HG02759 (cell line): Measurements from ENCODE around the gene ZC3H8.
"Not testable (repeated sequence)": the region's sequence is repeated elsewhere in the genome, so short reads cannot be mapped to it uniquely, and the experiment has no call there.

Experiments
- ATAC-seq: cut with Tn5 transposase; IDR thresholded peaks from one replicate; pipeline ENCODE4 v1.9.1; 2021; ENCODE audit warnings: mild to moderate bottlenecking, moderate library complexity; ENCODE audit not compliant: unreplicated experiment

ZC3H8 gene

DNA sequence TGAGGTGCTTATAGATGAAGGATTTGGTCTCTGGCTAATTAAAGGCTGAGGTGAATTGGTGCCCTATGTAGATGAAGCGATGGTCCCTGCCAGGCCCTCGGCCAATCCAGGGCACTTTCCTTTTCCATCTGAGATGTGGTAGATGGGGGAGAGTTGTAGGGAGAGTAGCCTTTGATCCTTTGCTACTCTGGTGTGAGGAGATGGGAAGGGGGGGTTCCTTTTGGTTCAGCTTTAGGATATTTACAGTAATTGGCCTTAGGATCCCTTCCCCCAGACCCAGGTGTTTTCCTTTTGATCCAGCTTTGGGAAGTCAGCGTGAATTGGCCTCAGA, 5.4 kb upstream of the ZC3H8 start:
- no peak for ATAC-seq

DNA sequence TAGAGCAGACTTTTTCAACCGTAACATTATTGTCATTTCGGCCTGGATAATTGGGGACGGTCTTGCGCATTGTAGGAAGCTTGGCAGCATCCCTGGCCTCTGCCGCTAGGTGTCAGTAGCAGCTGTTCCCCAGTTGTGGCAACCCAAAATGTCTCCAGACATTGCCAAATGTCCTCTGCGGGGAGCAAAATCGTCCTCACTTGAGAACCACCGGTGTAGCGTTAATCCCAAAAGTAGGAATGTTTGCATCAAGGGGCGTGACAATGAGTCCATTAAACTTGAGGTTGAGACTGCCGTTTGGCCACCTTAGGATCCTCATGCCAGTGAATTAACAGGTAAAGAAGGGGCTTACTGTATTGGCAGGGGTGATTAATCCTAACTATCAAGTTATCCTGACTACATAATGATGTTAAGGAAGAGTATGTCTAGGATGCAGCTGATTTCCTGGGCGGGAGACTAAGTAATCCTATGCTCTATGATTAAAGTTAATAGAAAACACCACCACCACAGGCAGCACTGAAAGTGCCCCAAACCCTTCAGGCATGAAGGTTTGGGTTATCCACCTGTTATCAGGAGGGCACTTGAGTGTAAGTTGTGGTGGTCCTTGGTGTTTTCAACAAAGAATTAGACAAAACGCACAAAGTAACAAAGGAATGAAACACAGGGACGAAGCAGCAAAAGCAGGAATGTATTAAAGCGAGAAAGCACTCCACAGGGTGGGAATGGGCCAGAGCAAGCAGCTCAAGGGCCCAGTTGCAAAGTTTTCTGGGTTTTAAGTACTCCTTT, 4.9 kb upstream of the ZC3H8 start:
- ATAC-seq: peak; percentile 53

DNA sequence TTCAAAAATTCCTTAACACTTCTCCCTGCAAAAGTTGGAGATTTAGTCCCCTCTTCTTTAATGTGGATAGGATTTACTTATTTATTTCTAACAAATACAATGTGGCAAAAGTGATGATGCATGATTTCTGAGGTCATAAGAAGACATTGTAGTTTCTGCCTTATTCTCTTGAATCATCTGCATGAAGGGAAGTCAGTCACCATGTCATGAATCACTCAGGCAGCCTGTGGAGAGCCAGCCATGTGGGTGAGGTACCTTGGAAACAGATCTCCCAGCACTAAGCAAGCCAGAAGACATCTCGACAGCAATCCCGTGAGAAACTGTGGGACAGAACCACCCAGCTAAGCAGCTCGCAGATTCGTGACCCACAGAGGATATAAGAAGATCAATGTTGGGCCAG, 2.7 kb upstream of the ZC3H8 start:
- no peak for ATAC-seq

DNA sequence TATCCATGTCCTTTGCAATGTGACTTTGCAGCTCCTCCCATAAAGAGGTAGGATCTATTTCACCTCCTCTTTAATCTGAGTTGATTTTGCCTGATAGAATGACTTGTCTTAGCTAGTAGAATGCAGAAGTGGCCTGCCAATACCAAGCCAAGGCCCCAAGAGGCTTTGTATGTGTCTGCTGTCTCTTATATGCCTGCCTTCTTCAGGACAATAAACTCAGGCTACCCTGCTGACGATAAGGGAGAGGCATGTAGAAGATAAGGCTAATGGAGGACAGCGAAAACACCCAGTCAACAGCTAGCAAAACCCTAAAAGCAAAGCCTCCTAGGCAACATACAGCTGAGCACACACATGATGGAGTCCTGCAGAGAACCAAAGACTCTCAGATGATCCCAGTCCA, 1.8 kb upstream of the ZC3H8 start:
- no peak for ATAC-seq

DNA sequence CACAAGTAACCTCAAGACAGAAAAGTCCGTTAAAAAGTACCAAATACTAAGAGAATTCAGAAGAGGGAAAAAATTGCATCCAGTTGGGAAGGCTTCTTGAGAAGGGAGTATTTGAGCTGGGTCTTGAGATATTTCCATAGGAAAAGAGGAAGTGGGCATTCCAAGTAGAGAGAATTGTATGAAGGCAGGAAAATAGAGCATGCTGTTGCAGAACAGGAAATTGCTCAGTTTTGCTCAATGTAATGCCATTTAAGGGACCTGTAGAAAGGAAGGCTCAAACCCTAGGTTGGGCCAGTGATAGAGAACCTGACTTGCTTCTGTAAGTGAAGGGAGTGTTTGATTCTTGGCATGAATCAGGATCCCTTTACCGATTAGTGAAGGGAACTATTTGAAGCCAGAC, 1.0 kb upstream of the ZC3H8 start:
- no peak for ATAC-seq

DNA sequence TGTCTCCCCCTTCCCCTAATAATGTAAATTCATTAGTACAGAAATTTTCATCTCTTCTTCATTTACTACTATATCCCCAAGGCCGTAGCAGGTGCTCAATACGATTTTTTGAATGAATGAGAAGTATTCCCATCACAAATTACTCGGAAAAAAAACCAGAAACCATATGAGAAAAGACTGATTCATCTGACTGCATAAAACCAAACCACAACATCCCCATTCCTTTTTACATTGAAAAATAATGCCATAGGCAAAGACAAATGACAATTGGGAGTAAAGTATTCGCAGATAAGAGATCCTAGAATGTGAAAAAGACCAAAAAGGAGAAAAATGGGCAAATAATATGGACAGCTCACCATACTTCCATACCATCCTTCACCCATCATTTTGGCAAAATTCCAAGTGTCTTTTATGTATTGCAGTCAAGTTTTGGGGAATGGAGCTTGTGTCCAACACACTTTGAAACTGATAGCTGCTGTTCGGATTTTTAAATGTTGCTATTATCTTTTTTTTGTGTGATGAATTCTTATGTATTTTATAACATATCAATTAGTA, 1.5 kb downstream of the ZC3H8 start:
- ATAC-seq: no peak

DNA sequence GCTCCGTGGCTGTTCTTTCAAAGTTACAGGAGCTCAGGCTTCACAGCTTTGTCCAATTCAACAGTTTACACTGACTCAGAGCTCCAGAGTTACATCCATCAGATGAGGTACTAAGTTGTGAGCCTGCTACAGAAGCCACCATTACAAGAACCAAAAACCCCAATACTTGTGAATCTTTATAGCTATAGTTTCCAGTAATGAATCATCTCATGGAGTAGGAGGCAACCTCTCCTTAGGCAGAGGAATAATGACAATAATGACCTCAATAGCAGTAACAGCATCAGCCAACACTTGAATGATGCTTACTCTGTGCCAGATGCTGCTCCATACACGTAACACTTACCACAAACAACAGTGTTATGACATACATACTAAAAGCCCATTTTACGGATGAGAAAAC, 3.6 kb downstream of the ZC3H8 start:
- ATAC-seq: no peak

DNA sequence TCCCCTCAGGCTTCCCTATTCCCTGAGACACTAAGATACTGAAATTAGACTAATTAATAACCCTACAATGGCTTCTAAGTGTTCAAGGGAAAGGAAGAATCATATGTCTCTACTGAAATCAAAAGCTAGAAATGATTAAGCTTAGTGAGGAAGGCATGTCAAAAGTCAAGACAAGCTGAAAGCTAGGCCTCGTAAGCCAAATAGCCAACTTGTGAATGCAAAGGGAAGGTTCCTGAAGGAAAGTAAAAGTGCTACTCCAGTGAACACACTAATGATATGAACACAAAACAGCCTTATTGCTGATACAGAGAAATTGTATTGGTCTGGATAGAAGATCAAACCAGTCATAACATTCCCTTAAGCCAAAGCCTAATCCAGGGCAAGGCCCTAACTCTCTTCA, 10.0 kb downstream of the ZC3H8 start:
- no peak for ATAC-seq

DNA sequence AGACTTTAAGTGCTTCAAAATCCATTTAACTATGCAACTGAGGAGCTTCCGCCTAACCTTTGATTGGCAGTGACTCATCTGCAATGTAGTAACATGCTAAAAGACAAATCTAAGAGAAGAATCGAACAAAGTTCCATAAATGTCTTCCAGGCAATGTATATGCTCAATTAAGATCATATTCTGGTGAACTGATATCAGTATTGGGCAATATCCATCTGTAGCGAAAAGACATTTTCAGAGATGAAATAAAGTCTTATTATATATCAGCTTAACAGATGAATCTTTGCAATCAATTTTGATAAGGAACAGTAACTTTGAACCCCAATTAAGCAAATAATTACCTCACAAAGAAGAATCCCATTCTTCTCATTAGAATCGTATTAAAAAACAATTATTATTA, 11.6 kb downstream of the ZC3H8 start:
- no peak for ATAC-seq

DNA sequence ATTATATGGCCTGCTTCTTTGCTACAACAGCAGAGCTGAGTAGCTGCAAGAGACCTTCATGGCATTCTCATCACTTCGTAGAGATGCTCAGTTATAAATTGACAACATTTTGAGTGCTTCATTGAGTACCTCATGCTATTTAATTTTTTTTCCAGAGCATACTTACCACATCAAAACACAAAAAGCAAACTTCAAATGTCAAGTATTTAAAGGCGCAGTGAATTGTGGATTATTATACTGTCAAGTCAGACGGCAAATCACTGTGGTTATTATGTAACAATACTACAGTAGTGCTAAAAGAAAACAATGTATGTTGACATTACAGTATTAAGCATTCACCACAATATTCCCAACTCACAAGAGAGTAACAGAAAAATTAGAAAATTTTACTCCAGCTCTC, 12.5 kb downstream of the ZC3H8 start:
- no peak for ATAC-seq

DNA sequence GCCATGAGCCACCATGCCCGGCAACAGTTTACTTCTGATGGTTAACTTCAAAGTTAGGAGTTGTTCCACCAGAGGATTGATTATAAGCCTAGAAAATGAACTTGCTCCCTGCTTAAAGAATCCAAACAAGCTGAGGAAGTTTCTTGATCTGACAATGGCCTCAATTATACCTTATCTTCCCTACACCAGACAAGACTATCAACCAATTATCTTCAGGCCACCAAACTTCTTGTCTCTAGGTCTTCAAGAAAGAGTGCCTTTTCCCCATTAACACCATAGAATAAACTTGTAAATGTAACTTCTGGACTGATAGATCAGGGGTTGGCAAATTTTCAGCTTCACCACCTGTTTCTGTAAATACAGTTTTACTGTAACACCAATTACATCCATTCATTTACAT, 15.0 kb downstream of the ZC3H8 start:
- ATAC-seq: no peak

DNA sequence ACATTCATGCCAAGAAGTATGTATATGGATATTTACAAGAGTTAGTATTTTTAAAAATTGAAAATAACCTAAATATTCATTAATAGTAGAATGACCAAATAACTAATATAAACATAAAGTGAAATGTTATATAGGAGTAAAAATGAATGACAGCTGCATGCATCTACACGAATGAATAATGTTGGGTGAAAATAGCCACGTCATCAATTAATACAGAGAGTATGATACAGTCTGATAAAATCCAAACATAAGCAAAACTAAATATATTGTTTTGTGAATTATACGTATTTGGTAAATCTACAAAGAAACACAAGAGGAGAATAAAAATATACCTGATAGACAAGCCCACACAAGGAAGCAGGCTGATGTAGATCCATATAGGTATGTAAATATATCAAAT, 24.5 kb downstream of the ZC3H8 start:
- ATAC-seq: no peak

DNA sequence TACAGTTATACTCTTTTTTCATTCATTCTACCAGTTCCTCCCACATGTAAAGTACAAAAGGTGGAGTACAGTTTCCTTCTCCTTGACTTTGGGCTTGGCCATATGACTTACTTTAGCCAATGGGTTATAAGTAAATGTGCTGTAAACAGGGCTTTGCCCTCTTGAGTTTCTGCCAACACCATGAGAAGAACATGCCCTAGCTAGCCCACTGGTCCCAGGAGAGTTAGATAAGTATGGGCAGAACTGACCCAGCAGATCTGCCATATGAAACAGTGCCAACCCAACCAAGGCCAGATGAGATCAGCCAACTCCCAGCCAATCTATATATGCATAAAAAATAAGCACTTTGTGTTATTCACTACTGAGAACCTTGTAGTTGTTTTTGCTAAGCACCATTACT, 25.5 kb downstream of the ZC3H8 start:
- ATAC-seq: no peak

DNA sequence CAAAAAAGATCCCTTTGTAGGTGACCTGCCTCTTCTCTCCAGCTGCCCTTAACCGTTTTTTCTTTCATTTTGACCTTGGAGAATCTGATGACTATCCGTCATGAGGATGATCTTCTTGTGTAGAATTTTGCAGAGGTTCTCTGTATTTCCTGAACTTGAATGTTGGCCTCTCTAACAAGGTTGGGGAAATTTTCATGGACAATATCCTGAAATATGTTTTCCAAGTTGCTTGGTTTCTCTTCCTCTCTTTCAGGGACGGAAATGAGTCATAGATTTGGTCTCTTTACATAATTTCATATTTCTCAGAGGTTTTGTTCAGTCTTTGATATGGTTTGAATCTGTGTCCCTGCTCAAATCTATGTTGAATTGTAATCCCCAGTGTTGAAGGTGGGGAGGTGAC, 34.0 kb downstream of the ZC3H8 start:
- no peak for ATAC-seq

DNA sequence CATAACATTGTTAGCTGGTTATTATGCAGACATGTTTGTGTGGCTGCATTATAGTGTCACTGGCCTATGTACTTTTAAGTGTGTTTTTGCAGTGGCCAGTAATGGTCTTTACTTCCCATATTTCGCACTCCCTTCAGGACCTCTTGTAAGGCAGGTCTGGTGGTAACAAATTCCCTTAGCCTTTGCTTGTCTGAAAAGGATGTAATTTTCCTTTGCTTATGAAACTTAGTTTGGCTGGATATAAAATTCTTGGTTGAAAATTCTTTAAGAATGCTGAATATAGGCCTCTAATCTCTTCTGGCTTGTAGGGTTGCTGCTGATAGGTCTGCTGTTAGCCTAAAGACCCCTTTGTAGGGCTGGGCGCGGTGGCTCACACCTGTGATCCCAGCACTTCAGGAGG, 34.7 kb downstream of the ZC3H8 start:
- no peak for ATAC-seq

DNA sequence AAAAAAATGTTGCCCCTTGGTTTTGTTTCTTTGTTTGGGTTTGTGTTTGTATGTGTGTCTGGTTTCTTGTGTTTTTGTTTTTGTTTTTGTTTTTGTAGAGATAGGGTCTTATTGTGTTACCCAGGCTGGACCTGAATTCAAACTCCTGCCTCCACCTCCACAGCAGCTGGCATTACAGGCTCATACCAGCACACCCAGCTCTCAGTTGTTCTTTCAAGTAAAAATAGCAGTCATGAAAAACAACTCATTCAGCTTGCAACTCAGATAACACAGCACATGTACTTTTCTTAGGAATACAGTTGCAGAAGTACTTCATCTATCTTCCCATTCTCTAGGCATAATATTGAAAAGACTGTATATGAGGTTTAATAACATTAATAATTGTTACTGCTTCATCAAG, 37.0 kb downstream of the ZC3H8 start:
- no peak for ATAC-seq

DNA sequence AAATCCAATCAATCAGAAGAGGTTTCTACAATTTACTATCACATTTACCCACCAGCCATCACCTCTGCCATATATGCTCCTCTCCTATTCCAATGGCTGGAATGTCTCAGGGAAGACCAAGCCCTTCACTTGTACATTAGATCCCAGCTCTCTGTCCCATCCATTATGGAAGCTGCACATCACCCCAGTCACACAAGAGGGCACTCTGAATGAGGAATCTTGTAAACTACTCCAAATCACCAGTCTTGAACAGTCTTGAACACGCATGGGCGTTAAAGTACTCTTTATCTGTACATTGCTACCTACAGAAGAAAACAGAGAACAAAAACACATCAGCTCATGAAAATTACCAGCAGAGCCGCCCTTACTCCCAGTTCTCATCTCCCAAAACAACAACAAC, 38.7 kb downstream of the ZC3H8 start:
- ATAC-seq: no peak

DNA sequence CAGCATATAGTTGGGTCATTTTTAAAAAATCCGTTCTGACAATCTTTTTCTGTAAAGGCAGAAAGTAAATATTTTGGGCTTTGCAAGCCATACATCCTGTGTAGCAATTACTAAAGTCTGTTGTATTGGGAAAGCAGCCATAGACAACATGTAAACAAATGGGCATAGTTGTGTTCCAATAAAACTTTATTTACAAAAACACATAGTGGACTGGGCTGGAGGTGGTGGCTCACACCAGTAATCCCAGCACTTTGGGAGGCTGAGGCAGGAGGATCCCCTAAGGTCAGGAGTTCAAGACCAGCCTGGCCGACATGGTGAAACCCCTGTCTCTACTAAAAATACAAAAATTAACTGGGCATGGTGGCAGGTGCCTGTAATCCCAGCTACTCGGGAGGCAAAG, 46.9 kb downstream of the ZC3H8 start:
- ATAC-seq: not testable (repeated sequence)

DNA sequence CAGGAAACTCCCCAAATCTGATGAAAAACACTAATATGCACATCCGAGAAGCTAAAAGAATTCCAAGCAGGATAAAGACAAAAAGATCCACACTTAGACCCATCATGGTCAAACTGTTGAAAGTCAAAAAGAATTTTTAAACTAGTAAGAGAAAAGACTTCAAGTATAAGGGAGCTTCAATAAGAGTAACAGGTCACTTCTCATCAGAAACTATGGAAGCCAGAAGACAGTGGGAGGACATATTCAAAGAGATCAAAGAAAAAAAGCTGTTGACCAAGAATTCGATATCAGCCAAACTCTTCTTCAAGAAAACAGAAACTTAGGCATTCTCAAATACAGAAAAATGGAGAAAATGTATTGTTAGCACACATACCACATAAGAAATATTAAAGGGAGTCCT, 50.4 kb downstream of the ZC3H8 start:
- no peak for ATAC-seq

DNA sequence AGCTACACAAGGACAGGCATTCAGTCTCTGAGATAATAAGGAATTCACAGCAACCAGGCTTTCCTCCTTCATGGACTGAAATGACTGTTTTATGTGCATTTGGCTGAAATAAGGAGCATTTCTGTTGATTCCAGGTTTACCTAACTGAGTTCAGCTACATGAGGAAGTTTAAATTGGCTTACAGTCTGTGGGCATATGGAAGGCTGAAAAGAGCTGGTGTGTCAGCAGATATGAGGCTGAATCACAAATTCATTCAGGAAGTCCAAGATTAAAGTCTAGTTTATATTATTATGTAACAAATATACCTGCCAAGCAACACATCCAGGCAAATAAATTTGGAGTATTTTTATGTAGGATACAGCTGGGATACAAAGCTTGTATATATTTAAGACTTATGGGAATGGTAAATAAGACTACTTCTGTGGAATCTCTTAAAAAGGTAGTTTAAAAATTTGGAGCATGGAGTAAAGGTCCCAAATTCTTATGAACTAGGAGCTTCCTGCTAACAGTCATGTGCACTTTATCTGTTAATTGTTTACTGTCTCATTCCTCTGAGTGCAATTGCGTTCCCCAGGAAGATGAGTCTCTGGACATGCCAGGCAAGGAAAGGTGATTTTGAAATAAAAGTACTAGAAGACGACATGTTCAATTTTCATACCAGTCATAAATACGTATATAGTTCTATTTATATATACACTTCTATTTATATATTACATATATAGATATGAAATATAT, 53.0 kb downstream of the ZC3H8 start:
- ATAC-seq: no peak

DNA sequence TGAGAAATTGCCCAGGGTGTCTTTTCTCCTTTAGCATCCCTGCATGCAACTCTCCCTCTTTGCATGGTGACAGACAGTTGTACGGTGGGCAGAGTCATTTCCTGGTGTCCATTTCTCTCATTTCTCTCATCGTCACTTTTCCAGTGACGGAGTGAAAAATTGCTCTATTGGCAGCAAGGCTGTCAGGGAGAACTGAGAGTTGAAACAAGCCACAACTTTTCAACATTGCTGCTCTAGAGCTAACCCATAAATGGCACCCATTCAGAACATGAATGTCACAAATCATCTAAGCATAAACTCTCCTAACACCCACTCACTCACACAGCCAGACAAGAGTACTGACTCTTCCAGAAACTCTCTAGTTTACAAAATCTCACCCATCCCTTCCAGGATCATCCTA, 55.7 kb downstream of the ZC3H8 start:
- no peak for ATAC-seq

DNA sequence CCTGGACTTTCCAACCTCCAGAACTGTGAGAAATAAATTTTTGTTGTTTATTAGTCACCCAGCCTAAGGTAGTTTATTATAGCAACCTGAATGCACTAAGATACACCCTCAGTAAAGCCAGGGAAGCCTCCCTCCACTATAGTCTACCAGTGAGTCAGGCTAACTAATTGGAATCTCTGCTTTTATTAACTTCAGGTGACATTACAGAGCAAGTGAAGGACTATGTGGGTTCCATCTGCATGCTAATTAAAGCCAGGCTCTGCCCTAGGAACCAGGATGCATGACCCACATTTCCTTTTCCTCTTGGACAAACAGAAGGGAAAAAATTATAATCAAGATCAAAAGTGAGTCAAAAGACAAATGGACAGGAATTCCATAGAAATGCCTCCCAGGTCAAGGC, 56.1 kb downstream of the ZC3H8 start:
- no peak for ATAC-seq

DNA sequence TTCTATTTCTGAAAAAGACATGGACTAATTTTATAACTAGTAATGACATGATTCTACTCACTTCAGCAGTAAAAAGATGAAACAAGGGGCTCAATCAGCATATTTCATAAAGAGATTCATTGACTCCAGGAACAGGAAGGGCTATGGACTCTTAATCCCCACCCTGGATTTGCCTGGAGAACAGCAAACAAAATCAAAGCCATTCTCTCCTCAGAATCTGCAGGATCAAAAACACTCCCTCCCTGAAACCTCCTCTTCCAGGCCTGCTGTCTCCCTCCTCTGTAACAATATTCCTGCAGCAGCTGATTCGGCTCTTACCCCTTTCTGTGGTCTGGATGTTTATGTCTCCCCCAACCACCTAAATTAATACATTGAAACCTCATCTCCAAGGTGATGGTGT, 57.0 kb downstream of the ZC3H8 start:
- ATAC-seq: no peak
